ENCODE data around the gene HSD17B13.

DNA sequence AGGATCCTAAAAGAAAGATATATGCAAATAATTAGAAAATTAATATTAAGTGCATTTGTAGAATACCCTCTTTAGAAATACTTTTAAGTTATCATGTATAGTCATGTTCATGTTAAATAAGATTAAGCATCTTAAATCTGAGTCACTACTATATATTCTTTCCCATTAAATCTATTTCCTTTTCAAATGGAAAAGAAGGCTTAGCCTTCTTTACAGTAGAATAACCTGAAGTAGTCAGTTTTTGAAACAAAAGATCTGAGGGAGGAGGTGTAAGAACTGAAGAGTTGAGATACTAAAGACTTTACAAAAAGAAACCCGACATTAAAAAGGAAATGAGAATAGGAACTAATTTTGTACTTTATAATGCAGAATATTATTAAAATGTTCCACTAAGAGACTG lies 14.7 kb upstream of the HSD17B13 start:
- TF ChIP-seq STAT5B (CRISPR knock-in tag; IDR thresholded peaks at IDR 0.05) (no peak), EP300 (IDR thresholded peaks at IDR 0.05; ENCODE audit: low read depth in 2 of 2, low read length in 2 of 2) (no peak), EP300 (CRISPR knock-in tag; IDR thresholded peaks at IDR 0.05; ENCODE audit: borderline replicate concordance) (no peak), TAF1 (CRISPR knock-in tag; IDR thresholded peaks at IDR 0.05) (no peak), CHD2 (IDR thresholded peaks at IDR 0.05; ENCODE audit: low read depth, low read length) (no peak), KLF15 (CRISPR knock-in tag; IDR thresholded peaks at IDR 0.05; ENCODE audit: borderline replicate concordance) (no peak), YEATS4 (CRISPR knock-in tag; IDR thresholded peaks at IDR 0.05; ENCODE audit: borderline replicate concordance) (no peak), MYC (CRISPR knock-in tag; IDR thresholded peaks at IDR 0.05; ENCODE audit: borderline replicate concordance) (no peak), RAD21 (CRISPR knock-in tag; IDR thresholded peaks at IDR 0.05) (no peak), ZFP90 (CRISPR knock-in tag; IDR thresholded peaks at IDR 0.05; ENCODE audit: borderline replicate concordance) (no peak), GLI4 (CRISPR knock-in tag; IDR thresholded peaks at IDR 0.05; ENCODE audit: borderline replicate concordance) (no peak)
- TF ChIP-seq, protein P1, sequence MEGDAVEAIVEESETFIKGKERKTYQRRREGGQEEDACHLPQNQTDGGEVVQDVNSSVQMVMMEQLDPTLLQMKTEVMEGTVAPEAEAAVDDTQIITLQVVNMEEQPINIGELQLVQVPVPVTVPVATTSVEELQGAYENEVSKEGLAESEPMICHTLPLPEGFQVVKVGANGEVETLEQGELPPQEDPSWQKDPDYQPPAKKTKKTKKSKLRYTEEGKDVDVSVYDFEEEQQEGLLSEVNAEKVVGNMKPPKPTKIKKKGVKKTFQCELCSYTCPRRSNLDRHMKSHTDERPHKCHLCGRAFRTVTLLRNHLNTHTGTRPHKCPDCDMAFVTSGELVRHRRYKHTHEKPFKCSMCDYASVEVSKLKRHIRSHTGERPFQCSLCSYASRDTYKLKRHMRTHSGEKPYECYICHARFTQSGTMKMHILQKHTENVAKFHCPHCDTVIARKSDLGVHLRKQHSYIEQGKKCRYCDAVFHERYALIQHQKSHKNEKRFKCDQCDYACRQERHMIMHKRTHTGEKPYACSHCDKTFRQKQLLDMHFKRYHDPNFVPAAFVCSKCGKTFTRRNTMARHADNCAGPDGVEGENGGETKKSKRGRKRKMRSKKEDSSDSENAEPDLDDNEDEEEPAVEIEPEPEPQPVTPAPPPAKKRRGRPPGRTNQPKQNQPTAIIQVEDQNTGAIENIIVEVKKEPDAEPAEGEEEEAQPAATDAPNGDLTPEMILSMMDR (CRISPR knock-in tag; IDR thresholded peaks at IDR 0.05): no peak
- TF ChIP-seq, protein P2, sequence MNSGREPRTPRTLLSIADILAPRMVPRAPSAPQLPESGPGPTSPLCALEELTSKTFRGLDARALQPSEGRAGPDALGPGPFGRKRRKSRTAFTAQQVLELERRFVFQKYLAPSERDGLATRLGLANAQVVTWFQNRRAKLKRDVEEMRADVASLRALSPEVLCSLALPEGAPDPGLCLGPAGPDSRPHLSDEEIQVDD (CRISPR knock-in tag; IDR thresholded peaks at IDR 0.05; ENCODE audit: borderline replicate concordance): no peak
- TF ChIP-seq, protein P3, sequence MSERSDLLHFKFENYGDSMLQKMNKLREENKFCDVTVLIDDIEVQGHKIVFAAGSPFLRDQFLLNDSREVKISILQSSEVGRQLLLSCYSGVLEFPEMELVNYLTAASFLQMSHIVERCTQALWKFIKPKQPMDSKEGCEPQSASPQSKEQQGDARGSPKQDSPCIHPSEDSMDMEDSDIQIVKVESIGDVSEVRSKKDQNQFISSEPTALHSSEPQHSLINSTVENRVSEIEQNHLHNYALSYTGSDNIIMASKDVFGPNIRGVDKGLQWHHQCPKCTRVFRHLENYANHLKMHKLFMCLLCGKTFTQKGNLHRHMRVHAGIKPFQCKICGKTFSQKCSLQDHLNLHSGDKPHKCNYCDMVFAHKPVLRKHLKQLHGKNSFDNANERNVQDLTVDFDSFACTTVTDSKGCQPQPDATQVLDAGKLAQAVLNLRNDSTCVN (CRISPR knock-in tag; IDR thresholded peaks at IDR 0.05; ENCODE audit: borderline replicate concordance): no peak
